Measurements from ENCODE around the gene RAD18. TPM values are rescaled to one million over a fixed set of nuclear protein-coding genes. Genes with fewer than 3 reads are reported as not detected.

RAD18 gene
- total RNA-seq, 2 experiments from 2014 or later: 39.9 to 44.8 TPM

- CTCF ChIA-PET (ENCODE audit: unreplicated experiment): no interaction called here
- H2AFZ ChIP-seq (ENCODE audit: low read length): no peak overlapping the region
- DNase-seq (ENCODE audit: low spot score): no peak
- no peaks in the 10 kb centered on the region for H3K79me2 ChIP-seq (ENCODE audit: insufficient read depth, low read depth, low read length)
- POLR2A ChIA-PET: no interaction called here
- H4K20me1 ChIP-seq (ENCODE audit: insufficient read depth, low read length): no peaks in the 10 kb centered on the region
- BruUV-seq (replicated peaks): no TSS peak
- H3K4me3 ChIP-seq (ENCODE audit: low read depth, low read length, poor library complexity, severe bottlenecking): no peak overlapping the region
- no peaks in the 10 kb centered on the region for H3K9me3 ChIP-seq (ENCODE audit: low read length)
- no peak overlapping the region for H3K27ac ChIP-seq (ENCODE audit: low read depth, low read length, poor library complexity, severe bottlenecking)
- no peaks in the 10 kb centered on the region for H3K4me1 ChIP-seq (ENCODE audit: insufficient read depth, low read length, poor library complexity, severe bottlenecking)
- intact Hi-C loops (cut with micrococcal nuclease; ENCODE audit: unreplicated experiment): no loop called here
- H3K4me2 ChIP-seq (ENCODE audit: low read length): no peak overlapping the region
- H3K36me3 ChIP-seq (ENCODE audit: insufficient read depth, low read length): no peaks in the 10 kb centered on the region
- no peak for TF ChIP-seq EZH2phosphoT487 (IDR thresholded peaks at IDR 0.05; ENCODE audit: borderline replicate concordance, low read depth, low read length)
- no peak for TF ChIP-seq CTCF (conservative IDR thresholded peaks at IDR 0.05; ENCODE audit: low read length)
- H3K9me2 ChIP-seq (ENCODE audit: insufficient read depth, low read length): no peaks in the 10 kb centered on the region
These were observed 18.0 kb upstream of the RAD18 start for GRCh38 chr3:8981296-8981695.

GRCh38 chr3:8980756-8981257, 17.5 kb upstream of the RAD18 start:
- POLR2A ChIA-PET: no interaction called here
- Histone ChIP-seq H3K9me3 (ENCODE audit: low read length) (no peaks in the 10 kb centered on the region), H3K4me1 (ENCODE audit: insufficient read depth, low read length, poor library complexity, severe bottlenecking) (no peaks in the 10 kb centered on the region), H4K20me1 (ENCODE audit: insufficient read depth, low read length) (no peaks in the 10 kb centered on the region), H3K79me2 (ENCODE audit: insufficient read depth, low read depth, low read length) (no peaks in the 10 kb centered on the region), H3K9me2 (ENCODE audit: insufficient read depth, low read length) (no peaks in the 10 kb centered on the region), H3K36me3 (ENCODE audit: insufficient read depth, low read length) (no peaks in the 10 kb centered on the region), H3K4me2 (ENCODE audit: low read length) (no peak overlapping the region), H3K27ac (ENCODE audit: low read depth, low read length, poor library complexity, severe bottlenecking) (no peak overlapping the region), H2AFZ (ENCODE audit: low read length) (no peak overlapping the region), H3K4me3 (ENCODE audit: low read depth, low read length, poor library complexity, severe bottlenecking) (no peak overlapping the region)
- TF ChIP-seq CTCF (conservative IDR thresholded peaks at IDR 0.05; ENCODE audit: low read length) (no peak), EZH2phosphoT487 (IDR thresholded peaks at IDR 0.05; ENCODE audit: borderline replicate concordance, low read depth, low read length) (no peak)
- intact Hi-C loops (cut with micrococcal nuclease; ENCODE audit: unreplicated experiment): no loop called here
- DNase-seq (ENCODE audit: low spot score): no peak
- CTCF ChIA-PET (ENCODE audit: unreplicated experiment): no interaction called here
- BruUV-seq (replicated peaks): no TSS peak

GRCh38 chr3:8979262-8979661, 16.0 kb upstream of the RAD18 start:
- Histone ChIP-seq H3K36me3 (ENCODE audit: insufficient read depth, low read length) (no peaks in the 10 kb centered on the region), H3K4me2 (ENCODE audit: low read length) (no peak overlapping the region), H3K4me3 (ENCODE audit: low read depth, low read length, poor library complexity, severe bottlenecking) (no peak overlapping the region), H3K9me2 (ENCODE audit: insufficient read depth, low read length) (no peaks in the 10 kb centered on the region), H2AFZ (ENCODE audit: low read length) (no peak overlapping the region), H3K79me2 (ENCODE audit: insufficient read depth, low read depth, low read length) (no peaks in the 10 kb centered on the region), H3K27ac (ENCODE audit: low read depth, low read length, poor library complexity, severe bottlenecking) (no peak overlapping the region), H3K9me3 (ENCODE audit: low read length) (no peaks in the 10 kb centered on the region), H4K20me1 (ENCODE audit: insufficient read depth, low read length) (no peaks in the 10 kb centered on the region), H3K4me1 (ENCODE audit: insufficient read depth, low read length, poor library complexity, severe bottlenecking) (no peaks in the 10 kb centered on the region)
- TF ChIP-seq CTCF (conservative IDR thresholded peaks at IDR 0.05; ENCODE audit: low read length) (no peak), EZH2phosphoT487 (IDR thresholded peaks at IDR 0.05; ENCODE audit: borderline replicate concordance, low read depth, low read length) (no peak)
- intact Hi-C loops (cut with micrococcal nuclease; ENCODE audit: unreplicated experiment): no loop called here
- ChIA-PET POLR2A (no interaction called here), CTCF (ENCODE audit: unreplicated experiment) (no interaction called here)
- no TSS peak for BruUV-seq (replicated peaks)
- DNase-seq (ENCODE audit: low spot score): no peak
